Measurements from ENCODE around the gene EVA1C. TPM values are rescaled to one million over a fixed set of nuclear protein-coding genes. Genes with fewer than 3 reads are reported as not detected.
A peak's percentile ranks its signal among the peaks of the same experiment; 100 is the strongest.

Gene EVA1C
- total and polyA plus RNA-seq, 9 of the 15 experiments (the other 6 are each of a cell fraction or from before 2014, with no cell fraction given): 0.22 TPM; not detected in 8

- TF ChIP-seq CTCFL (IDR thresholded peaks at IDR 0.05; ENCODE audit: borderline replicate concordance, insufficient read depth, low read depth, low read length, poor library complexity, severe bottlenecking) (peak; percentile 89), ZBTB8A (IDR thresholded peaks at IDR 0.05; ENCODE audit: partially characterized antibody) (no peak), CHAMP1 (IDR thresholded peaks at IDR 0.05) (no peak), LARP7 (IDR thresholded peaks at IDR 0.05) (no peak), NCOR1 (IDR thresholded peaks at IDR 0.05) (peak; percentile 7; the same call in 1 of the 2 replicates), MLLT1 (IDR thresholded peaks at IDR 0.05) (peak in 1 of 2 experiments; percentile 85; a peak in 2 of 4 replicates), ZBTB33 (CRISPR knock-in tag; IDR thresholded peaks at IDR 0.05) (no peak), HNRNPH1 (optimal IDR thresholded peaks at IDR 0.05; ENCODE audit: low read depth, low read length) (no peak), KHSRP (IDR thresholded peaks at IDR 0.05) (no peak), TFAP4 (CRISPR knock-in tag; IDR thresholded peaks at IDR 0.05; ENCODE audit: borderline replicate concordance) (peak; percentile 87), ZNF778 (CRISPR knock-in tag; IDR thresholded peaks at IDR 0.05) (no peak), ZKSCAN3 (CRISPR knock-in tag; IDR thresholded peaks at IDR 0.05) (no peak), ZNF3 (CRISPR knock-in tag; IDR thresholded peaks at IDR 0.05) (no peak), ZBTB17 (CRISPR knock-in tag; IDR thresholded peaks at IDR 0.05) (peak; percentile 95), HDAC2 (IDR thresholded peaks at IDR 0.05) (peak; percentile 96), NEUROD1 (IDR thresholded peaks at IDR 0.05; ENCODE audit: borderline replicate concordance, low read depth, low read length, partially characterized antibody) (peak; percentile 16), POLR2H (tag; IDR thresholded peaks at IDR 0.05; ENCODE audit: low read depth) (peak; percentile 84), GTF2F1 (IDR thresholded peaks at IDR 0.05; ENCODE audit: low read depth, low read length) (peak; percentile 23; the same call in 1 of the 2 replicates)
Measured at GRCh38 chr21:32392880-32393676, 19.4 kb upstream of the EVA1C start, which contains the start of gene URB1 (continued).
